Head of caudate nucleus (tissue), 42 donors: Measurements from ENCODE around the gene GBA2.

Experiments
- DNase-seq, 42 donors: peaks; one replicate each; pipeline versions ENCODE4 v3.0.0 to v3.0.0-alpha.2; 2020 to 2021; ENCODE audit warnings: mixed read lengths in 7 of 42
- intact Hi-C: fragments of 100-400 bp; cut with DNase I; formaldehyde crosslinking; loops from one replicate; pipeline ENCODE4 v1.15.0; 2022

Gene GBA2

DNA sequence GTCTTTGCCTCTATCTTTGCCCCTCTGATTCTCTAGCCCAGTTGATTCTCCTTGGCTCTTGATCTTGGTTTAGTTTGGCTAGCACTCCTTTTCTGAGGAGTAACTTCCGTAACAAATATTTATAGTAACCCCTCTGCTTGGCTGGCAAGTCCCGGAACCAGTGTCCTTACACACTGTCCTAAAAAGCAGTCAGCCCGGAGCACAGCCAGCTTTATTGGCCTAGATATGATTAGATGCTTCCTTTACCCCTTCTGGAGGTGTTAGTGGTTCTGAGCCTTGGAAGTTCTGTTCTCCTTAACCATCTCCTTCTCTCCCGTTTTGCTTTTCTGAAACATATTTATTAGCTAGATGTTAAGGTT, 22.0 kb upstream of the GBA2 start:
- intact Hi-C loops: no loop called here
- DNase-seq: no peak

DNA sequence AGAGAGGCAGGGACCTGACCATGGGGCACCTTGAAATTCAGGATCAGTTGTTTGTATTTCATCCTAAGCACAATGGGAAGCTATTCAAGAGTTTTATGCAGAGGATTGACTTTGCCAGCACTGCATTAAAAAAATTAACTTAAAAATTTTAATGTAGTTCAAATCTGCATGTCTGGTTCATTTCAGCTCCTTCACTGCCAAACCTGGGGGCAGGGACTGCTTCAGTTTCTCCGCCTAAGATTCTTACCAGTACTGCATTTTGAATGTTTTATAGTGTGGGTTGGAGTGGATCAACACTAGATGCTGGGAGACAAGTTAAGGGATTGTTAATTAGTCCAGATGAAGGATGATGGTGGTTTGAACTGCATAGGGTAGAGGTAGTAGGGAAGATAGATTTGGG, 20.7 kb upstream of the GBA2 start:
- intact Hi-C loops: no loop called here
- peak in 1 of 42 donors; percentile 28 for DNase-seq

DNA sequence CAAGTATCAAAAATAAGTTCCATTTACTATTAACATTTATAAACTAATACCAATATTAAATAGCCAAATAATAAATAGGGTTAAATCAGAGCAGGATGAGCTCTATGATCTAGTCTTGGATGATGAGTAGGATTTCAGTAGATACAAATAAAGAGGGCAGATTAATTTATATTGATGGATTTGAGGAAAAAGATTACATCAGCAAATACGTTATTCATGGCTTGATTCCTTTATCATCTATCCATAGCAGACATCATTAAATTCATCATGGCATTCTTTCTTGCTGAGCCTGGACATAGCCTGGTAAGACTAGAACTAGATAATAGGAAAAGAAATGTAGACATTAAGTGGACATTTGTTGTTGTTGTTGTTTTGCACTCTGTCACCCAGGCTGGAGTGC, 18.4 kb upstream of the GBA2 start:
- intact Hi-C loops: no loop called here
- DNase-seq: no peak

GRCh38 chr9:35766997-35767396, 18.0 kb upstream of the GBA2 start:
- DNase-seq: no peak

GRCh38 chr9:35763803-35764202, 14.8 kb upstream of the GBA2 start:
- no peak for DNase-seq
- intact Hi-C loops: no loop called here

More at GRCh38 chr9:35766997-35767396, 18.0 kb upstream of the GBA2 start:
- intact Hi-C loops: no loop called here

DNA sequence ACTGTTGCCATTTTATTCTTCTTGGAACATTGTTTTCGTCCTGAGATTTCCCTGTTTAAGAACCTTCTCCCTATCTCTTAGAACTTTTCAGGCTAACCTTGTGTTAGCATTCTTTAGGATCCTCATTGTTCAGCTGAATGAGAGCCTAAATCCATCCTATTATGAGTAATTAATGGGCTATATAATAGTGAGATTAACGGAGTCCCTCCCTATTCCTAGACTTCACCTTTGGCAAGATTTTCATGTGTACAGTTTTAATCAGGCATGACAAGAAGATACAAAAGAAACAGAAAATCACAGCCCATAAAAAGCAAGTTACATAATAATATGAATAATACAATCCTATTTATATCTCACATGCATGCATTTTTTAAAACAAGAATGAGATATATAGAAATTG, 14.2 kb upstream of the GBA2 start:
- intact Hi-C loops: no loop called here

GRCh38 chr9:35760651-35761050, 11.6 kb upstream of the GBA2 start:
- DNase-seq: no peak
- intact Hi-C loops: no loop called here

More for the DNA sequence above, 14.2 kb upstream of the GBA2 start:
- DNase-seq: no peak

GRCh38 chr9:35759795-35760194, 10.8 kb upstream of the GBA2 start:
- peak in 1 of 42 donors; percentile 32 for DNase-seq
- intact Hi-C loops: no loop called here

- no peak for DNase-seq
- intact Hi-C loops: no loop called here
These were observed 9.5 kb upstream of the GBA2 start for GRCh38 chr9:35758475-35759050.

- DNase-seq: no peak
- intact Hi-C loops: no loop called here
These were observed 8.9 kb upstream of the GBA2 start for GRCh38 chr9:35757892-35758275.

DNA sequence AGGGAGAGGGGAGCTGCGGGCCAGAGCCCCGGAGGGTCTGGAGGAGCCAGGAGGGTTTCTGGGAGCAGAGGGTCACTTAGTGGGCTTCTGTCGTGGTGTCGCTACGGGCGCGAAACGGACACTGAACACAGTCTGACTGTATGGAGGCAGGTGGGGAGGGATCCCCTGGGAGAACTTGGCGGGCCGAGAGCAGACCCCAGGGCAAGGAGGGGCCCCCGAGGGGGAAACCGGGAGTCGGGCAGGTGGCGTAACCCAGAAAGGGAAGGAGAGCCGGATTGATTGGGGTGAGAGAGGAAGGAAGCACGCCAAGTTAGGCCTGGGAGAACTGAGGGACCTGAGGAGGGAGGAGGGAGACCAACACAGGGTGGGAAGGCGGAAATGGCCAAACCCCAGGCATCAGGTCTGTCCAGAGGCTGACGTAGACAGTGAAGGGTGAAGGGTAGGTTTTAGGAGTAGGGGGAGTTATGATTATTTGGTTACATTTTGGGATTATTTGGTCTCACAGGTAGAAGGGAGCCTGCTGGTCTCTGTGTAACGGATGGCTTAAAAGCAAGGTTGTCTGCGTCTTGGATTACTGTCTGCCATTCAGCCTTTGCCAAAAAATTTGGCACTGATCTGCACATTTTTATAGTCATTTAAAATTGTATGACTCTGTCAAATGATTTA, 8.3 kb upstream of the GBA2 start:
- intact Hi-C loops: no loop called here

GRCh38 chr9:35756275-35757225, 7.5 kb upstream of the GBA2 start:
- peak; percentile 19 to 85 (median 70) for DNase-seq
- intact Hi-C loops: no loop called here

More for the DNA sequence above, 8.3 kb upstream of the GBA2 start:
- peak in 34 of 42 donors; percentile 16 to 68 (median 40) for DNase-seq

DNA sequence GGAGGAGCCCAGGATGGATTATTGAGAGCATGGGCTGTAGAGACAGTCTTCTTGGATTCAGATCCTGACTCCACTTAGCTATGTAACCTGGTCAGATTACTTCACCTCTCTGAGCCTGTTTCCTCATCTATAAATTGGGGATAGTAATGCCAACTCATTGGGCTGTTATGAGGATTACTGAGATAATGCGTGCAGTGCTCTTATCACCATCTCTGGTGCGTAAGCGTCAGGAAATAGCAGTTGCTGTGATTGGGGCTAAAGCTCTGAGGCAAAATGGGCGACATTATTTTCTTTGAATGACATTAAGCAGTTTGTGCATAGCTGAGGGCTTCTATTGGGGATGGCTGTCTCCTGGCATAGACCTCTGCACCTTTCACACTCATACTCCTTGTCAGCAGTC, 6.0 kb upstream of the GBA2 start:
- intact Hi-C loops: no loop called here
- DNase-seq: no peak

- intact Hi-C loops: no loop called here
- no peak for DNase-seq
These were observed 5.2 kb upstream of the GBA2 start, which contains the start of gene MSMP for GRCh38 chr9:35754264-35754663. TSS of gene MSMP (minus strand) at chr9:35754276. CDS start at chr9:35754129, 147 bp downstream.

DNA sequence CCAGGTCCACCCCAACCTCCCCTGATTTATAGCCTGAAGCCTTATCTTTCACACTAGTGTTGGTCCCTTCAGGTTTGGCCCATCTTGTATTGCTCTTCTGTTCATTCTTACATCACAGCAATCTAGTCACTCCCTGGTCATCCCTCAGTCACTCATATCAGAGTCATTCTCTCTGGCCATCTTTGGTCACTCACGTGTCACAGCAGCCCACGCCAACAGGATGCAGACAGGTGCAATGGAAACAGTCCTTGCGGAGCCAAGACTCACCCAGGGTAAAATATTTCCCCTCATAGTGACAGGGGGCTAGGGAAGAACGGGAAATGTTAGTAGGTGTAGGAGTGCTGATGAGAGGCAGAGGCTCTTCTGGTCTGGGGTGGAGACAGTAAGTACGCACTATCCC, 4.4 kb upstream of the GBA2 start:
- no peak for DNase-seq
- intact Hi-C loops: no loop called here

DNA sequence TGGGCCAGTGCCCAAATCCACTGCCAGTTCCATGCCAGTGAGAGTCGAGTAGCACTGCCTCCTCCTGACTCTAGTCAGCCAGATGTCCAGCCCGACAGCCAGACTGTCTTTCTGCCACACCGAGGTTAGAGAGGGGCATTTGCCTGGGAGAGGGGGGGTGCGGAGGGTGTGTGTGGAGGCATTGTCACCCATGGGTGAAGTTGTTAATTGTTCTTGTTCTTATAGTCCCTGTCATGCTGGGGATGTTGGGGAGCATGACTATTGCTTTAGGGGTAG, 1.2 kb upstream of the GBA2 start:
- peak in 1 of 42 donors; percentile 26 for DNase-seq
- intact Hi-C loops: no loop called here

DNA sequence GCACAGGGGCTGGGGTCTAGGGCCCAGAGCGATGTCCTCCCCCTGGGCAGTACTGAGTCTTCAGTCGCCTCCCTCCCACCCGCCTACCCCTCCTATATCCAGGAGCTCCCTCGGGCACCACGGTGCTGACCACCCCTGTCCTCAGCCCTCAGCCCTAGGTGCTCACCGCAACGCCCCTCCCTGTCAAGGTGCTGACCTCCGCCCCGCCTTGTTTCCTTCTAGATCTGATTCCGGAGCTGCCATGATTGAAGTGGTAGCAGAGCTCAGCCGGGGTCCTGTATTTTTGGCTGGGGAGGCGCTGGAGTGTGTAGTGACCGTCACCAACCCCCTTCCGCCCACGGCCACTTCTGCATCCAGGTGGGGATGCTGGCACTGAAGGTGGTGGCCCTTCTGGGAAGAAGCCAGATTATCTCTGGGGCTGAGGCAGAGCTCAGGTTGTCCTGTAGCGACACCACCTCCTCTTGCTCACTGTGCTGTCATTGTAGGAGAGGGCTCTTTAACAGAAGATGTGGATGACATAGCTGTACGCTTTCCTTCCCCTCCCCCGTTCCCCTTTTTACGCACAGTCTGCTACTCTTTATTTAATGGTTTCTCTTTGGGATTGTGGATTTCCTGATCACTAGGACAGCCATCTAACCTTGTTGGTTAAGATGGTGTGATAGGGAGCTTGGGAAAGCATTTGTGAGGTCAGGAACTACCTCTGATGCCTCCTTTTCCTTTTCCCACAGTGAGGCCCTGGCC, 657 bp upstream of the GBA2 start:
- peak in 36 of 42 donors; percentile 8 to 78 (median 50) for DNase-seq
- intact Hi-C loops: no loop called here

DNA sequence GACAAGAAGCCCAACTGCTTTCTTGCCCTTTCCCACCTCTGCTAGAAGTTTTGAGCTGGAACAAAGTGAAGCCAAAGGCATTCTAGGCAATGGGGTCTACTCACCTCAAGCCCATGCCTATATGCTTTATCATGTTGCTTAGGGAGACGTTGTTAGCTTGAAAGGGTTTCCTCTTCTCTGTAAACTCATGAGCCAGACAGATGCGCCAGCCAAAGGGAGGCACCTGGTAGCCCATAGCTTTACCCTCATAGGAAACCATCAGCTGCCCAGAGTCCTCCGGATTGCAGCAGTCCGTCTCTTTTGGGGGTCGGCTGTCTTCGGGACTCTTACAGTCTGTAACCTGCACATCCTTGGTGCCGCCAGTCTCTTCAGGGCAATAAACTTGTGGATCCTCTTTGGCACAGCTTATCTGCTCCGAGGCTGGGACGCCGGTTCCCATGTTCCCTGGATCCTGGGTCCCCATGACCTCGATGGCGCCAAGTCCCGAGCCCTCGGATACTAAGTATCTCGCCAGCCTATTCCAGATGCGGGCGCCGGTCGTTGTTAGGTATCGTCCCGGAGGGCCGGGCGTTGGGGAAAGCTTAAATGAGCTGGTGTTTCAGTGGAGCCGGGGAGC, 678 bp downstream of the GBA2 start:
- DNase-seq: peak in 4 of 42 donors; percentile 26 to 49 (median 44)
- intact Hi-C loops: no loop called here

- intact Hi-C loops: no loop called here
- DNase-seq: no peak
These were observed 2.4 kb downstream of the GBA2 start for GRCh38 chr9:35746583-35746982.
